ENCODE measurements around the gene GFI1.

GRCh38 chr1:92493139-92493538 is 6.4 kb upstream of the GFI1 start:
- TF ChIP-seq CTCF (IDR thresholded peaks at IDR 0.05): no peak
- no peak for TF ChIP-seq POLR2A (IDR thresholded peaks at IDR 0.05)
- no peak for TF ChIP-seq POLR2AphosphoS5 (IDR thresholded peaks at IDR 0.05)

Data from breast epithelium (tissue), 3 donors.